GM21390 (cell line): ENCODE data around the gene HEMGN.

ENCODE experiments used
- ATAC-seq: cut with Tn5 transposase; IDR thresholded peaks from one replicate; pipeline ENCODE4 v1.9.1; 2021; ENCODE audit not compliant: unreplicated experiment

Gene HEMGN

GRCh38 chr9:97933297-97933998 is 4.5 kb downstream of the HEMGN start:
- no peak for ATAC-seq

GRCh38 chr9:97930972-97931371 is 7.0 kb downstream of the HEMGN start:
- ATAC-seq = no peak

DNA sequence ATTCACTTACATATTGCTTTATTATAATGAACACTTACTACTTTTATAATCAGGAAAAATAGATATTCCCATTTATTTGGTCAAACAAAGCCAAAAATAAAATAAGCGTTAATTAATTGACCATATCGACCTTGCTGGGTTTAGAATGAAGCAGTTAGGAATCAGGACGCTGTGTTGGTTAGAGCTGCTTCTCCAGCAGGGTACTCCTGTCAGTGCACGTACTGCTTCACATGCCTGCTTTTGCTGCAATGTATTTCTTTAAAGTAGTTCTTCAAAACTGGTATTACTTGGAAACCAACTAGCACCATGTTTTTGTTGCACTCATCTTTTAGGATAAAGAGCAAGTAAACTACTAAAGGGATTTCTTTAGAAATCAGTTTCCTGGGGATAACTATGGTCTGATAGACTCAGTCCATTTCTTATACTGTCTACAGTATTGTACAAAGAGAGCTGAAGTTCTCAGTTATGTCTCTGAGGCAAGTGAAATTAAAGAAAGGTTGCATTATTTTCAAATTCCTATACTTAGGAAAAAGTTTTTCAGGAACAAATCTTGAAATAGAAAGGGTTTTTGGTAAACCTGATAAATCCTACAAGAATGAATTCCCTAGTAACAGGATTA is 8.9 kb downstream of the HEMGN start:
- ATAC-seq = no peak

GRCh38 chr9:97925497-97926334 is 12.3 kb downstream of the HEMGN start:
- no peak for ATAC-seq

- no peak for ATAC-seq
Measured at GRCh38 chr9:97924386-97924785, 13.6 kb downstream of the HEMGN start.

GRCh38 chr9:97923529-97924108 is 14.4 kb downstream of the HEMGN start:
- no peak for ATAC-seq

GRCh38 chr9:97921959-97922724 is 15.8 kb downstream of the HEMGN start, which contains the start of gene TRMO:
TRMO (minus strand) TSS chr9:97922500; CDS start chr9:97922493, 7 bp downstream.
- peak; percentile 79 for ATAC-seq

DNA sequence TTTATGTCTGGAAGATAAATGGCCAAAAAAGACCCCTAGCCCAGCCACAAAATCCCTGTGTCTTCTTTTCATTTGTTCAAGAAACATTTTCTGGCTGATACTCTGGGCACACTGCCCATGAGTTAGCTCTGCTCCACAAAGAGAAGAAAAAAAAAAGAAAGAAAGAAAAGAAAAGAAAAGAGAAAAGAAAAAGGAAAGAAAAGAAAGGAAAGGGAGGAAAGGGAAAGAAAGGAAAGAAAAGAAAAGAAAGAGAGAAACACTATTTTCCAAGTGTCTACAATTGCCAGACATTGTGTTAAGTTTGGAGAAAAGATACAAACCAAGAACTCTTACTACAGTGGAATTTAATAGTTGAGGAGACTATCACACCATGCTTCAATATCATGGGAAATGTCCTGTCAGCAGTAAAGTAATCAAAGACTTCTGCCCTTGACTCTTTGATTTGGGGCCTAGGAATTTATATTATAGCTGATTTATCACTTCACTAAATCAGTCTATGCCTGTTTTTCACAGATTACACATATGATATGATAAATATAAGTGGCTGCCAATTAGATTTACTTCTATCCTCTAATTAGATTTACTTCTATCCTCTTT is 18.7 kb downstream of the HEMGN start:
- no peak for ATAC-seq

GRCh38 chr9:97918611-97919010 is 19.4 kb downstream of the HEMGN start:
- ATAC-seq = no peak

GRCh38 chr9:97911970-97912369 is 26.0 kb downstream of the HEMGN start:
- ATAC-seq = no peak

GRCh38 chr9:97911528-97911927 is 26.4 kb downstream of the HEMGN start:
- no peak for ATAC-seq

DNA sequence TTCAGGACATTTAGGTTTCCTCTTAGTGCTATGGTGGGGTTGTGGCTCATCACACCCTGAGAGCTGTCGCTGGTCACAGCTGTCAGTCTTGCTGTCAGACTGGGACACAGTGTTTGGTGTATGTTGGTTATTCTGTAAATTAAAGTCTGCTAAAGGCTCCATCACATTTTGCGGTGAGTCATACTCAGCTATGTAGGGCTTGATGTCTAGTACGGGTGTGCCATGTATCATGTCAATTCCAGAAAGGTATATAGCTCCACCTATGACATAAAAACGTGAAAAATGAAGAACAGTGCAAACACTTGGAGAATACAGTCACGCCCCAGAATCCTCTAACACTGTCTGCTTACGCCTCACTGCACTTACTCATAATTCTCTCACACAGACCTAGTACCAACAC is 27.6 kb downstream of the HEMGN start:
- ATAC-seq = no peak

DNA sequence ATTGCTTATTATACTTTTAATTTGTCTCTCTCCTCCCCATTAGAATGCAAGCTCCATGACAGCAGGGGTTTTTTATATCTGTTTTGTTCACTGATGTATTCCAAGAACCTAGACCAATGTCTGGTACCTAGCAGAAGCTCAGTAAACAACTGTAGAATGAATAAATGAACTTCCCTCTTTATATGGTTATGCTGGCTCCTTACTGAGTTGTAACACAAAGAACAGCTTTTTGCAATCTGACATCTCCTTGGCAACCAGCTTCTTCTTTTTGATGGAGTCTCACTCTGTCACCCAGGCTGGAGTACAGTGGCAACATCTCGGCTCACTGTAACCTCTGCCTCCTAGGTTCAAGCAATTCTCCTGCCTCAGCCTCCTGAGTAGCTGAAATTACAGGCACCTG is 29.3 kb downstream of the HEMGN start:
- no peak for ATAC-seq

- no peak for ATAC-seq
Measured at GRCh38 chr9:97907632-97908031, 30.3 kb downstream of the HEMGN start.

DNA sequence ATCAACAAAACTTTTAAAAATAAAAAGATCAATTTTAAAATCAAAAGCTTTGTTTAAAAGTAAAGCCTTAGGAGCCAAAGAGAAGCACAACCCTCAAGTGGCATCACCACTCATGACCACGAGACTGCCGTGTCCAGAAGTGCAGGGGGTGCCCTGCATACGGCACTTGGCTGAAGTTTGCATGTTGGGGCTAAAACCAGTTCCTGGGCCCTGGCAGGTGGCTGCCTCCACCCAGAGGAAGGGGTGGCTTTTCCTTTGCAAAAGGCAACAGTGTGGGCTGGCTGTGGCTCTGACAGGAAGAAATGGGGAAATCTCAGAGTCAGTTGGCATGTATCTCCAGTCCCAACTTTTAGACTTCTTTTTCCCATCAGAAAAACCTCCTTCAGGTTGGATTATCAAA is 30.9 kb downstream of the HEMGN start:
- ATAC-seq = no peak

- ATAC-seq = no peak
Measured at GRCh38 chr9:97906236-97906831, 31.6 kb downstream of the HEMGN start.

DNA sequence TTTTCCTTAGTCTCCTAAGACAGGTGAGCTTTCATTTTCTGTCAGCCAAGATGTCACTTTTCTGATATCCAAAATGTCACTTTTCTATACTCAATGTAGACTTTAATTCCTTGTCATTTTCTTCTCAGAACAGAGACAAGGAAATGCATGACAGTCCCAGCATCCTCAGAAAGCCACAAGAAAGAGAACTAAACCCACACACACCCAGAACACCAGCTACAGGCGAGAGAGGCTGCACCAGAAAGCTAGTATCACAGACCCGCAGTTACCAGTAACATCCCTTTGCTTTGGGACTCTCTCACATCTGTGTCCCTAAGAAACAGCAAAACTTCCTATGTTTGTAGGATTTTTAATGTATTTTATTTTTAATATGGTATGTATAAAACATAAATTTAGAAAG is 32.7 kb downstream of the HEMGN start:
- no peak for ATAC-seq

DNA sequence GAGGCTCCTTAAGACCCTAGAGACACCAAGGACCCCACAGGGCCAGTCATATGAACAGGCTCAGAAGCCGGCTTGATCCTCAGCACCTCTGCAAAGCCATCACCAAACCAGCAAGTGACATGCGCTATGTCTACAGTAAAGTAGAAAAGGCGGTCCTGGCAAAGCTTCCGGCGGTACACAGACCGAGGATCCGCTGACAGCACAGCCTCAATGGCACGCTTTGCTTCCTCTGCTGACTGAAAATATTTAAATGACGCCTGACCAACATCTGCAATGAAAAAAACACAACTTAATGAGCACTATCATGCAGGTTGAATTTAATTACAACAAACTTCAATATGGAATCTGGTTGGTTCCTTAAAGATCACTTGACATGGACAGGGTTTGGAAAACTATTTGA is 33.2 kb downstream of the HEMGN start:
- no peak for ATAC-seq

DNA sequence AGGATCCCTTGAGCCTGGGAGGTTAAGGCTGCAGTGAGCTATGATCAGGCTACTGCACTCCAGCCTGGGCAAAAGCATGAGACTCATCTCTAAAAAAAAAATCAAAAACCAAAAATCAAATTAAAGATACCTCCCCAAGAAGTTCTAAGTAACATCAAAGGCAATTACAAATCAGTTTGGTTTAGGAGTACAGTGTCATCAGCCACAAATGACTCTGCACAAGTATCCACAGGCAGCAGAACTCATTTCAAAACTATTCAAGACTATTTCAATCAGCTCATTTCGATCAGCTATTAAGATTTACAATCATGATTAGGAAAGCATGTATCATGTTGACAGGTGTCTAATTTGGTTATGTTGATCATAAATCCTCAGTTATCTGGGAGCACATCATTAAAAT is 34.8 kb downstream of the HEMGN start:
- no peak for ATAC-seq
